Fibroblast of lung (primary cell): ENCODE data around the gene TUBB1.

Source experiments
- EZH2 ChIP-seq: IDR thresholded peaks from 2 replicates; pipeline ENCODE4 v1.5.1; 2012; ENCODE audit warnings: low read length, control low read depth, mild to moderate bottlenecking; ENCODE audit errors: missing control alignments
- TF ChIP-seq, protein P1 (sequence below), 2 donors: IDR thresholded peaks in 1 of 2; conservative IDR thresholded peaks in 1 of 2; 1 replicate in 1 of 2; 2 replicates in 1 of 2; pipeline ENCODE4 v1.5.1; 2011 to 2012; ENCODE audit warnings: low read length in 2 of 2, control low read depth in 1 of 2, inconsistent platforms in 1 of 2, low read depth in 1 of 2, mild to moderate bottlenecking in 1 of 2

- no peak for TF ChIP-seq EZH2
- TF ChIP-seq, protein P1, sequence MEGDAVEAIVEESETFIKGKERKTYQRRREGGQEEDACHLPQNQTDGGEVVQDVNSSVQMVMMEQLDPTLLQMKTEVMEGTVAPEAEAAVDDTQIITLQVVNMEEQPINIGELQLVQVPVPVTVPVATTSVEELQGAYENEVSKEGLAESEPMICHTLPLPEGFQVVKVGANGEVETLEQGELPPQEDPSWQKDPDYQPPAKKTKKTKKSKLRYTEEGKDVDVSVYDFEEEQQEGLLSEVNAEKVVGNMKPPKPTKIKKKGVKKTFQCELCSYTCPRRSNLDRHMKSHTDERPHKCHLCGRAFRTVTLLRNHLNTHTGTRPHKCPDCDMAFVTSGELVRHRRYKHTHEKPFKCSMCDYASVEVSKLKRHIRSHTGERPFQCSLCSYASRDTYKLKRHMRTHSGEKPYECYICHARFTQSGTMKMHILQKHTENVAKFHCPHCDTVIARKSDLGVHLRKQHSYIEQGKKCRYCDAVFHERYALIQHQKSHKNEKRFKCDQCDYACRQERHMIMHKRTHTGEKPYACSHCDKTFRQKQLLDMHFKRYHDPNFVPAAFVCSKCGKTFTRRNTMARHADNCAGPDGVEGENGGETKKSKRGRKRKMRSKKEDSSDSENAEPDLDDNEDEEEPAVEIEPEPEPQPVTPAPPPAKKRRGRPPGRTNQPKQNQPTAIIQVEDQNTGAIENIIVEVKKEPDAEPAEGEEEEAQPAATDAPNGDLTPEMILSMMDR (conservative IDR thresholded peaks at IDR 0.05 in 1 of 2, IDR thresholded peaks at IDR 0.05 in 1 of 2; ENCODE audit: low read depth in 1 of 2, low read length in 2 of 2): no peak
These were observed 14.8 kb upstream of the TUBB1 start for GRCh38 chr20:59004493-59004762.
